HEK293T (cell line): ENCODE results near the gene ENHO.

Experiments used
- BHLHE40 ChIP-seq: fragments of 450-650 bp; IDR thresholded peaks from 2 replicates; pipeline ENCODE4 v1.6.1; 2016; ENCODE audit warnings: mild to moderate bottlenecking, moderate library complexity, borderline replicate concordance
- ELF4 ChIP-seq: fragments of 450-650 bp; IDR thresholded peaks from 2 replicates; pipeline ENCODE4 v1.6.1; 2017; ENCODE audit warnings: antibody characterized with exemption
- FOXA1 ChIP-seq: fragments of 450-650 bp; IDR thresholded peaks from 2 replicates; pipeline ENCODE4 v1.6.1; 2016; ENCODE audit warnings: mild to moderate bottlenecking
- FOXK2 ChIP-seq: fragments of 450-650 bp; IDR thresholded peaks from 2 replicates; pipeline ENCODE4 v1.6.1; 2016; ENCODE audit warnings: mild to moderate bottlenecking
- FOXM1 ChIP-seq: fragments of 450-650 bp; IDR thresholded peaks from 2 replicates; pipeline ENCODE4 v1.6.1; 2017; ENCODE audit warnings: mild to moderate bottlenecking, borderline replicate concordance
- HDGF ChIP-seq: fragments of 450-650 bp; IDR thresholded peaks from 2 replicates; pipeline ENCODE4 v1.6.1; 2017; ENCODE audit warnings: antibody characterized with exemption, borderline replicate concordance
- L3MBTL2 ChIP-seq: fragments of 450-650 bp; conservative IDR thresholded peaks from 2 replicates; pipeline ENCODE4 v1.6.1; 2016; ENCODE audit warnings: mild to moderate bottlenecking
- SP1 ChIP-seq: fragments of 450-650 bp; IDR thresholded peaks from 2 replicates; pipeline ENCODE4 v1.6.1; 2017
- SUZ12 ChIP-seq: fragments of 450-650 bp; IDR thresholded peaks from 2 replicates; pipeline ENCODE4 v1.6.1; 2016; ENCODE audit warnings: mild to moderate bottlenecking
- TARDBP ChIP-seq: fragments of 450-650 bp; IDR thresholded peaks from 2 replicates; pipeline ENCODE4 v1.6.1; 2016
- ZNF384 ChIP-seq: fragments of 450-650 bp; IDR thresholded peaks from 2 replicates; pipeline ENCODE4 v1.6.1; 2016

DNA sequence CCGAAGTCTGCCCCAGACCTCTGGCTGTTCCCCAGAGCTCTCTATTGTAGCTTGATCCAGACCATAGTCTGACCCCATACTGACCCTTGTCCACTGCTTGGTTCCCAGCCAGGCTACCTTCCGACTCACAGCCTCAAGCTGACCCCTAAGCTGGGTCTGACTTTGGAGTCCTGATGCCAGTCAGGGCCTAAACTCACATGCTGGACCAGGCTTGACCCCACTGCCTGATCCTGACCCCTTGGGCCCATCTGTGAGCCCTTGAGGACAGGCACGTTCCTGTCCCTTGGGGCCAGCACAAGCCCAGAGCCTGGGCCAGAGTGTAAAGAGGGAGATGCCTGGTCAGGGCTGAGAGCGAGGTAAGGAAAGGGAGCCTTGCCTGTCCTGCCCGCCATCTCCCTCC lies 32.7 kb upstream of the ENHO start:
- no peak for TF ChIP-seq HDGF
- TF ChIP-seq SP1 = no peak
- no peak for TF ChIP-seq FOXA1
- no peak for TF ChIP-seq ELF4
- no peak for TF ChIP-seq ZNF384
- no peak for TF ChIP-seq FOXK2
- TF ChIP-seq L3MBTL2 = no peak
- TF ChIP-seq FOXM1 = no peak
- TF ChIP-seq BHLHE40 = no peak
- TF ChIP-seq SUZ12 = no peak
- TF ChIP-seq TARDBP = no peak
